HepG2 (cell line): ENCODE data around the gene COX6A2. TPM values are rescaled to one million over a fixed set of nuclear protein-coding genes. Genes with fewer than 3 reads are reported as not detected.

Source experiments
- ATAD3A ChIP-seq: sonication (generic); formaldehyde crosslinking; IDR thresholded peaks from 2 replicates; pipeline ENCODE4 v1.4.0; 2020; ENCODE audit warnings: missing genetic modification reagents
- CAMTA2 ChIP-seq: sonication (generic); formaldehyde crosslinking; IDR thresholded peaks from 2 replicates; pipeline ENCODE4 v1.4.0; 2020; ENCODE audit warnings: mild to moderate bottlenecking, missing genetic modification reagents, borderline replicate concordance
- EEA1 ChIP-seq: sonication (generic); formaldehyde crosslinking; IDR thresholded peaks from 2 replicates; pipeline ENCODE4 v1.5.1; 2020; ENCODE audit warnings: mild to moderate bottlenecking, missing genetic modification reagents, borderline replicate concordance
- FOXK1 ChIP-seq: sonication (generic); formaldehyde crosslinking; IDR thresholded peaks from 2 replicates; pipeline ENCODE4 v1.4.0; 2020; ENCODE audit warnings: low read depth, missing genetic modification reagents, borderline replicate concordance
- HMGA1 ChIP-seq: sonication (generic); formaldehyde crosslinking; conservative IDR thresholded peaks from 2 replicates; pipeline ENCODE4 v1.4.0; 2020; ENCODE audit warnings: missing genetic modification reagents
- MAFF ChIP-seq: IDR thresholded peaks from 2 replicates; pipeline ENCODE4 v1.6.1; 2011; ENCODE audit warnings: low read depth, low read length, improper control_type of control experiment
- MATR3 ChIP-seq: sonication (generic); formaldehyde crosslinking; IDR thresholded peaks from 2 replicates; pipeline ENCODE4 v1.4.0; 2020; ENCODE audit warnings: missing genetic modification reagents
- NAIF1 ChIP-seq: sonication (generic); formaldehyde crosslinking; IDR thresholded peaks from 2 replicates; pipeline ENCODE4 v1.5.0; 2020; ENCODE audit warnings: mild to moderate bottlenecking, missing genetic modification reagents, borderline replicate concordance
- PAF1 ChIP-seq: IDR thresholded peaks from 2 replicates; pipeline ENCODE4 v1.6.1; 2016; ENCODE audit warnings: missing genetic modification reagents, missing compliant biosample characterization
- SIN3B ChIP-seq: fragments of 150-350 bp; IDR thresholded peaks from 2 replicates; pipeline ENCODE4 v1.6.1; 2014; ENCODE audit warnings: low read length
- SKI ChIP-seq: fragments of 450-650 bp; IDR thresholded peaks from one replicate; pipeline ENCODE4 v1.6.1; 2018; ENCODE audit warnings: mild to moderate bottlenecking; ENCODE audit not compliant: partially characterized antibody
- SMARCC2 ChIP-seq: fragments of 450-650 bp; IDR thresholded peaks from 2 replicates; pipeline ENCODE4 v1.6.1; 2017; ENCODE audit warnings: antibody characterized with exemption, mild to moderate bottlenecking
- SOX6 ChIP-seq, 2 experiments: fragments of 450-650 bp in 1 of 2; sonication (generic) in 1 of 2; formaldehyde crosslinking in 1 of 2; IDR thresholded peaks; 2 replicates each; pipeline versions ENCODE4 v1.4.0 to v1.6.1; 2017 to 2020; ENCODE audit warnings: antibody characterized with exemption in 1 of 2, mild to moderate bottlenecking in 1 of 2, missing genetic modification reagents in 1 of 2
- ZFP62 ChIP-seq: sonication (generic); formaldehyde crosslinking; IDR thresholded peaks from 2 replicates; pipeline ENCODE4 v1.4.0; 2020; ENCODE audit warnings: missing genetic modification reagents
- ZFYVE20 ChIP-seq: sonication (generic); formaldehyde crosslinking; IDR thresholded peaks from 2 replicates; pipeline ENCODE4 v1.8.0; 2023; ENCODE audit warnings: low read depth, mild to moderate bottlenecking, moderate library complexity, missing genetic modification reagents, borderline replicate concordance
- ZNF282 ChIP-seq: fragments of 450-650 bp; IDR thresholded peaks from 2 replicates; pipeline ENCODE4 v1.6.1; 2018; ENCODE audit not compliant: partially characterized antibody
- ZNF672 ChIP-seq: sonication (generic); formaldehyde crosslinking; IDR thresholded peaks from 2 replicates; pipeline ENCODE4 v1.8.1; 2022; ENCODE audit warnings: missing genetic modification reagents
- ZNF703 ChIP-seq: sonication (generic); formaldehyde crosslinking; IDR thresholded peaks from 2 replicates; pipeline ENCODE4 v1.5.1; 2020; ENCODE audit warnings: missing genetic modification reagents, mild to moderate bottlenecking, moderate library complexity, borderline replicate concordance
- polyA plus RNA-seq, 8 experiments: library from polyadenylated mRNA; depleted of rRNA in 3 of 8; stranded (reverse) in 7 of 8; unstranded in 1 of 8; fragments of >200 nt; fragmentation: Illumina TruSeq in 4 of 8; extraction: Trizol in 4 of 8; gene quantifications; 2 replicates each; pipeline versions ENCODE4 v1.2.1 to v1.2.3, GENCODE V29; 2011 to 2016; ENCODE audit warnings: low read depth in 4 of 8, missing spikeins in 1 of 8, mixed read lengths in 1 of 8; ENCODE audit not compliant: insufficient read depth in 1 of 8
- total RNA-seq, 5 experiments: library from RNA; depleted of rRNA; stranded (reverse); fragments of >200 nt; fragmentation: Illumina TruSeq; extraction: Trizol; gene quantifications; 2 replicates each; pipeline ENCODE4 v1.2.3, GENCODE V29; 2016; ENCODE audit warnings: low read depth in 1 of 5
- TF ChIP-seq, protein P1 (sequence below): IDR thresholded peaks from 2 replicates; pipeline ENCODE4 v1.4.0; 2020; ENCODE audit warnings: mild to moderate bottlenecking, missing genetic modification reagents
- TF ChIP-seq, protein P2 (sequence below): sonication (generic); formaldehyde crosslinking; IDR thresholded peaks from 2 replicates; pipeline ENCODE4 v1.5.0; 2020; ENCODE audit warnings: mild to moderate bottlenecking, missing genetic modification reagents
- TF ChIP-seq, protein P3 (sequence below): fragments of 450-650 bp; IDR thresholded peaks from 2 replicates; pipeline ENCODE4 v1.6.1; 2016

Gene COX6A2
- total and polyA plus RNA-seq, 2 of the 13 experiments (the other 11 are each of a cell fraction or from before 2014, with no cell fraction given) = not detected

DNA sequence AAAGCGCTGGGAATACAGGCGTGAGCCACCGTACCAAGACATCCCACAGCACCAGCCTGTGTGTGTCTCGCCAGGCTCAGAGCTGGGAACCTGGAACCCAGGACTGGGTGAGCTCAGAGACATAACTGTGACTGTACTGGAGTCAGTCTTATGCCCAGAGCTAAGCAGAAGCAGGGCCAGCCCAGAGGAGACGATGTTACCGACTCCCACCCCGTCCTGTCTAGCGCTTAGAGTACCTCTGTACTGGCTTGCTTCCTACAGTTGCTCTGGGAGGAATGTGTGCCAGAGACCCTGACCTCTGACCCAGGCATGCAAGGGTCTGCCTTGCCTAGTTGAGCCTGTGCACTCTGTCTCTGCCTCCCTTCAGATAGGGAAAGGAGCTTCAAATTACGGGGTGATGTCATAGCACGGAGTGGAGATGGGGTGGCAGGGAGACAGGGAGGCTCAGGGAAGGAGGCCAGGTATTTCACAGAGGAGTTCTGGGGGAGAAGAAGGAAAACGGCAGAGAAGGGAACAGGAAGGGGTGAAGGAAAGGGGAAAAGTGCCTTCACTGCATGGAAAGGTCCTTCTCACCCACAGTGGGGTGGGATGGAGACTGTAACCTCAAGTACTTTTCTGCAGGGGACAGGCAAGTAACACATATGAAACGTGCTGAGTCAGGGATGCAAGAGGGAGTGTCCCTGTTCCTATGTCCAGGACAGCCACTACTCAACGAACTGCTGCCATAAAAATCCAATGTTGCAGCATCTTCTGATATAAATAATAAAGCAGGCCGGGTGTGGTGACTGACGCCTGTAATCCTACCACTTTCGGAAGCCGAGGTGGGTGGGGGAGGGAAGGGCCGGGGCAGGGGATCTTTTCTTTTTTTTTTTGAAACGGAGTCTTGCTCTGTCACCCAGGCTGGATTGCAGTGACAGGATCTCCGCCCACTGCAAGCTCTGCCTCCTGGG lies 25.4 kb upstream of the COX6A2 start (continued):
- TF ChIP-seq FOXK1 (CRISPR knock-in tag) (no peak), SMARCC2 (no peak), ATAD3A (no peak), MATR3 (CRISPR knock-in tag) (no peak), CAMTA2 (CRISPR knock-in tag) (no peak), ZNF282 (no peak), SIN3B (no peak), ZNF703 (peak; percentile 23; the same call in 1 of the 2 replicates), SKI (peak; percentile 25), HMGA1 (CRISPR knock-in tag) (no peak), ZFYVE20 (CRISPR knock-in tag) (no peak), ZFP62 (no peak), SOX6 (IDR thresholded peaks at IDR 0.05) (no peak), SOX6 (CRISPR knock-in tag; IDR thresholded peaks at IDR 0.05) (peak; percentile 42; the same call in 1 of the 2 replicates), MAFF (peak; percentile 95), ZNF672 (CRISPR knock-in tag) (no peak), NAIF1 (CRISPR knock-in tag) (no peak), PAF1 (CRISPR knock-in tag) (no peak), EEA1 (CRISPR knock-in tag) (no peak)
- TF ChIP-seq, protein P1, sequence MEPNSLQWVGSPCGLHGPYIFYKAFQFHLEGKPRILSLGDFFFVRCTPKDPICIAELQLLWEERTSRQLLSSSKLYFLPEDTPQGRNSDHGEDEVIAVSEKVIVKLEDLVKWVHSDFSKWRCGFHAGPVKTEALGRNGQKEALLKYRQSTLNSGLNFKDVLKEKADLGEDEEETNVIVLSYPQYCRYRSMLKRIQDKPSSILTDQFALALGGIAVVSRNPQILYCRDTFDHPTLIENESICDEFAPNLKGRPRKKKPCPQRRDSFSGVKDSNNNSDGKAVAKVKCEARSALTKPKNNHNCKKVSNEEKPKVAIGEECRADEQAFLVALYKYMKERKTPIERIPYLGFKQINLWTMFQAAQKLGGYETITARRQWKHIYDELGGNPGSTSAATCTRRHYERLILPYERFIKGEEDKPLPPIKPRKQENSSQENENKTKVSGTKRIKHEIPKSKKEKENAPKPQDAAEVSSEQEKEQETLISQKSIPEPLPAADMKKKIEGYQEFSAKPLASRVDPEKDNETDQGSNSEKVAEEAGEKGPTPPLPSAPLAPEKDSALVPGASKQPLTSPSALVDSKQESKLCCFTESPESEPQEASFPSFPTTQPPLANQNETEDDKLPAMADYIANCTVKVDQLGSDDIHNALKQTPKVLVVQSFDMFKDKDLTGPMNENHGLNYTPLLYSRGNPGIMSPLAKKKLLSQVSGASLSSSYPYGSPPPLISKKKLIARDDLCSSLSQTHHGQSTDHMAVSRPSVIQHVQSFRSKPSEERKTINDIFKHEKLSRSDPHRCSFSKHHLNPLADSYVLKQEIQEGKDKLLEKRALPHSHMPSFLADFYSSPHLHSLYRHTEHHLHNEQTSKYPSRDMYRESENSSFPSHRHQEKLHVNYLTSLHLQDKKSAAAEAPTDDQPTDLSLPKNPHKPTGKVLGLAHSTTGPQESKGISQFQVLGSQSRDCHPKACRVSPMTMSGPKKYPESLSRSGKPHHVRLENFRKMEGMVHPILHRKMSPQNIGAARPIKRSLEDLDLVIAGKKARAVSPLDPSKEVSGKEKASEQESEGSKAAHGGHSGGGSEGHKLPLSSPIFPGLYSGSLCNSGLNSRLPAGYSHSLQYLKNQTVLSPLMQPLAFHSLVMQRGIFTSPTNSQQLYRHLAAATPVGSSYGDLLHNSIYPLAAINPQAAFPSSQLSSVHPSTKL (CRISPR knock-in tag) = peak; percentile 61; the same call in 1 of the 2 replicates
- TF ChIP-seq, protein P2, sequence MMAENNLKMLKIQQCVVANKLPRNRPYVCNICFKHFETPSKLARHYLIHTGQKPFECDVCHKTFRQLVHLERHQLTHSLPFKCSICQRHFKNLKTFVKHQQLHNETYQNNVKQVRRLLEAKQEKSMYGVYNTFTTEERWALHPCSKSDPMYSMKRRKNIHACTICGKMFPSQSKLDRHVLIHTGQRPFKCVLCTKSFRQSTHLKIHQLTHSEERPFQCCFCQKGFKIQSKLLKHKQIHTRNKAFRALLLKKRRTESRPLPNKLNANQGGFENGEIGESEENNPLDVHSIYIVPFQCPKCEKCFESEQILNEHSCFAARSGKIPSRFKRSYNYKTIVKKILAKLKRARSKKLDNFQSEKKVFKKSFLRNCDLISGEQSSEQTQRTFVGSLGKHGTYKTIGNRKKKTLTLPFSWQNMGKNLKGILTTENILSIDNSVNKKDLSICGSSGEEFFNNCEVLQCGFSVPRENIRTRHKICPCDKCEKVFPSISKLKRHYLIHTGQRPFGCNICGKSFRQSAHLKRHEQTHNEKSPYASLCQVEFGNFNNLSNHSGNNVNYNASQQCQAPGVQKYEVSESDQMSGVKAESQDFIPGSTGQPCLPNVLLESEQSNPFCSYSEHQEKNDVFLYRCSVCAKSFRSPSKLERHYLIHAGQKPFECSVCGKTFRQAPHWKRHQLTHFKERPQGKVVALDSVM (CRISPR knock-in tag) = peak; percentile 97
- TF ChIP-seq, protein P3, sequence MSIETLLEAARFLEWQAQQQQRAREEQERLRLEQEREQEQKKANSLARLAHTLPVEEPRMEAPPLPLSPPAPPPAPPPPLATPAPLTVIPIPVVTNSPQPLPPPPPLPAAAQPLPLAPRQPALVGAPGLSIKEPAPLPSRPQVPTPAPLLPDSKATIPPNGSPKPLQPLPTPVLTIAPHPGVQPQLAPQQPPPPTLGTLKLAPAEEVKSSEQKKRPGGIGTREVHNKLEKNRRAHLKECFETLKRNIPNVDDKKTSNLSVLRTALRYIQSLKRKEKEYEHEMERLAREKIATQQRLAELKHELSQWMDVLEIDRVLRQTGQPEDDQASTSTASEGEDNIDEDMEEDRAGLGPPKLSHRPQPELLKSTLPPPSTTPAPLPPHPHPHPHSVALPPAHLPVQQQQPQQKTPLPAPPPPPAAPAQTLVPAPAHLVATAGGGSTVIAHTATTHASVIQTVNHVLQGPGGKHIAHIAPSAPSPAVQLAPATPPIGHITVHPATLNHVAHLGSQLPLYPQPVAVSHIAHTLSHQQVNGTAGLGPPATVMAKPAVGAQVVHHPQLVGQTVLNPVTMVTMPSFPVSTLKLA = no peak
